ENCODE data around the gene ST8SIA4. TPM values are rescaled to one million over a fixed set of nuclear protein-coding genes. Genes with fewer than 3 reads are reported as not detected.

Gene ST8SIA4
- total and polyA plus RNA-seq, 2 donors (not counting 1 experiment from before 2014, with no cell fraction given): 9.5 to 42.6 TPM

- H3K79me2 ChIP-seq (ENCODE audit: control insufficient read depth, insufficient read depth, low read length): no peaks in the 10 kb centered on the region
- no peaks in the 10 kb centered on the region for H4K20me1 ChIP-seq (ENCODE audit: control insufficient read depth, insufficient read depth, low read length, poor library complexity, severe bottlenecking)
- no peak overlapping the region for H3K4me3 ChIP-seq (ENCODE audit: control extremely low read depth in 1 of 5, extremely low read depth in 1 of 5, insufficient read depth in 1 of 5, low read depth in 2 of 5, low read length in 4 of 5)
- H3K4me1 Mint-ChIP-seq: peaks cover 21% of the 10 kb centered on the region
- H3K27ac ChIP-seq (ENCODE audit: low read length in 2 of 2): no peak overlapping the region
- CTCF ChIA-PET: interaction anchor here (0.6 to 7.4 kb wide), 5 partner anchors 9 to 272 kb away, joined by 3 to 92 read pairs (median 4); partner anchors contain the start of gene ST8SIA4
- H3K4me1 ChIP-seq (ENCODE audit: control insufficient read depth in 2 of 2, insufficient read depth in 2 of 2, low read length in 2 of 2): peaks cover 7 to 8% of the 10 kb centered on the region in 2 donors
- H3K9ac ChIP-seq (ENCODE audit: low read length): no peak overlapping the region
- DNase-seq (no peak), ATAC-seq (ENCODE audit: low read depth) (no peak)
- intact Hi-C loops (cut with micrococcal nuclease): no loop called here
- TF ChIP-seq CTCF (IDR thresholded peaks at IDR 0.05): no peak
- TF ChIP-seq EZH2 (IDR thresholded peaks at IDR 0.05; ENCODE audit: borderline replicate concordance, insufficient read depth, low read depth, low read length, poor library complexity, severe bottlenecking): no peak
- H3K9me3 Mint-ChIP-seq (ENCODE audit: insufficient read depth): no peaks in the 10 kb centered on the region
- no peak overlapping the region for H3K4me2 ChIP-seq (replicated peaks; ENCODE audit: low read depth, low read length, poor library complexity, severe bottlenecking)
- no peaks in the 10 kb centered on the region for H3K36me3 ChIP-seq (replicated peaks in 1 of 2; ENCODE audit: control extremely low read depth in 1 of 2, control insufficient read depth in 1 of 2, extremely low read depth in 1 of 2, insufficient read depth in 2 of 2, low read length in 1 of 2)
- POLR2A ChIA-PET: no interaction called here
- H2AFZ ChIP-seq (ENCODE audit: insufficient read depth, low read depth, low read length, poor library complexity, severe bottlenecking): no peak overlapping the region
- no peak overlapping the region for H3K4me3 Mint-ChIP-seq
- H3K9me3 ChIP-seq (ENCODE audit: control extremely low read depth in 1 of 3, control insufficient read depth in 2 of 3, insufficient read depth in 1 of 3, low read length in 2 of 3): no peaks in the 10 kb centered on the region
- no peaks in the 10 kb centered on the region for H3K27me3 ChIP-seq (replicated peaks in 1 of 4; ENCODE audit: control extremely low read depth in 1 of 4, control insufficient read depth in 3 of 4, insufficient read depth in 4 of 4, low read length in 3 of 4)
- H3K27ac Mint-ChIP-seq: no peak overlapping the region
- no peaks in the 10 kb centered on the region for H3K27me3 Mint-ChIP-seq
- WGBS (ENCODE audit: insufficient coverage): 96% methylated on average over 2 of the region's 2 CpGs
Measured at GRCh38 chr5:100772548-100772947, 130.5 kb downstream of the ST8SIA4 start.

- no peak overlapping the region for H3K4me3 Mint-ChIP-seq
- H3K27me3 Mint-ChIP-seq: no peaks in the 10 kb centered on the region
- Histone ChIP-seq H3K4me1 (ENCODE audit: control insufficient read depth in 2 of 2, insufficient read depth in 2 of 2, low read length in 2 of 2) (peaks cover 4 to 7% of the 10 kb centered on the region in 2 donors), H3K9ac (ENCODE audit: low read length) (no peak overlapping the region), H3K79me2 (ENCODE audit: control insufficient read depth, insufficient read depth, low read length) (no peaks in the 10 kb centered on the region), H3K27me3 (replicated peaks in 1 of 4; ENCODE audit: control extremely low read depth in 1 of 4, control insufficient read depth in 3 of 4, insufficient read depth in 4 of 4, low read length in 3 of 4) (no peaks in the 10 kb centered on the region), H3K27ac (ENCODE audit: low read length in 2 of 2) (no peak overlapping the region), H2AFZ (ENCODE audit: insufficient read depth, low read depth, low read length, poor library complexity, severe bottlenecking) (no peak overlapping the region), H3K36me3 (replicated peaks in 1 of 2; ENCODE audit: control extremely low read depth in 1 of 2, control insufficient read depth in 1 of 2, extremely low read depth in 1 of 2, insufficient read depth in 2 of 2, low read length in 1 of 2) (no peaks in the 10 kb centered on the region), H3K4me2 (replicated peaks; ENCODE audit: low read depth, low read length, poor library complexity, severe bottlenecking) (no peak overlapping the region), H3K9me3 (ENCODE audit: control extremely low read depth in 1 of 3, control insufficient read depth in 2 of 3, insufficient read depth in 1 of 3, low read length in 2 of 3) (no peaks in the 10 kb centered on the region), H3K4me3 (ENCODE audit: control extremely low read depth in 1 of 5, extremely low read depth in 1 of 5, insufficient read depth in 1 of 5, low read depth in 2 of 5, low read length in 4 of 5) (no peak overlapping the region), H4K20me1 (ENCODE audit: control insufficient read depth, insufficient read depth, low read length, poor library complexity, severe bottlenecking) (no peaks in the 10 kb centered on the region)
- 83% methylated on average over 2 of the region's 3 CpGs for WGBS (ENCODE audit: insufficient coverage)
- H3K9me3 Mint-ChIP-seq (ENCODE audit: insufficient read depth): no peaks in the 10 kb centered on the region
- POLR2A ChIA-PET: no interaction called here
- peaks cover 18% of the 10 kb centered on the region for H3K4me1 Mint-ChIP-seq
- CTCF ChIA-PET: interaction anchor here (0.6 to 7.4 kb wide), 5 partner anchors 9 to 273 kb away, joined by 3 to 92 read pairs (median 4); partner anchors contain the start of gene ST8SIA4
- no peak for TF ChIP-seq EZH2 (IDR thresholded peaks at IDR 0.05; ENCODE audit: borderline replicate concordance, insufficient read depth, low read depth, low read length, poor library complexity, severe bottlenecking)
- no peak for TF ChIP-seq CTCF (IDR thresholded peaks at IDR 0.05)
- no peak for DNase-seq
- no peak overlapping the region for H3K27ac Mint-ChIP-seq
- intact Hi-C loops (cut with micrococcal nuclease): no loop called here
- ATAC-seq (ENCODE audit: low read depth): no peak
Measured at GRCh38 chr5:100772006-100772405, 131.1 kb downstream of the ST8SIA4 start.

All from B cell (primary cell).